NB4 (cell line): Measurements from ENCODE around the gene C2CD2L.

Experiments used
- DNase-seq: peaks from one replicate; pipeline ENCODE4 v3.0.0; 2010; ENCODE audit warnings: low read depth
- H3K4me3 ChIP-seq: one replicate; pipeline ENCODE4 v1.5.1; 2011; ENCODE audit warnings: mild to moderate bottlenecking, low read depth, low read length, moderate library complexity
- CTCF ChIP-seq: IDR thresholded peaks from one replicate; pipeline ENCODE4 v1.5.1; 2012; ENCODE audit warnings: low read depth, low read length
- MAX ChIP-seq: IDR thresholded peaks from 2 replicates; pipeline ENCODE4 v1.6.1; 2011; ENCODE audit warnings: low read depth, low read length
- MYC ChIP-seq: IDR thresholded peaks from 2 replicates; pipeline ENCODE4 v1.6.1; 2011; ENCODE audit warnings: low read depth, low read length
- POLR2A ChIP-seq: IDR thresholded peaks from 2 replicates; pipeline ENCODE4 v1.6.1; 2011; ENCODE audit warnings: mild to moderate bottlenecking; ENCODE audit not compliant: insufficient read length; ENCODE audit errors: extremely low read depth

Gene C2CD2L

GRCh38 chr11:119111361-119111925, 4.3 kb downstream of the C2CD2L start:
- no peak for DNase-seq
- H3K4me3 ChIP-seq: no peak overlapping the region
- TF ChIP-seq MAX (no peak), MYC (no peak), CTCF (no peak), POLR2A (no peak)

- no peak for TF ChIP-seq MAX
- no peak for TF ChIP-seq POLR2A
- no peak for TF ChIP-seq CTCF
- no peak overlapping the region for H3K4me3 ChIP-seq
- no peak for DNase-seq
Measured at GRCh38 chr11:119112314-119113020, 5.3 kb downstream of the C2CD2L start.

- TF ChIP-seq MYC (no peak), POLR2A (no peak), CTCF (no peak), MAX (no peak)
- H3K4me3 ChIP-seq: no peak overlapping the region
- DNase-seq: no peak
Measured at GRCh38 chr11:119113716-119114115, 6.6 kb downstream of the C2CD2L start.

GRCh38 chr11:119114351-119114750, 7.2 kb downstream of the C2CD2L start:
- TF ChIP-seq MYC (no peak), POLR2A (no peak), MAX (no peak), CTCF (no peak)
- H3K4me3 ChIP-seq: no peak overlapping the region
- no peak for DNase-seq

- H3K4me3 ChIP-seq: no peak overlapping the region
- no peak for TF ChIP-seq MYC
- no peak for DNase-seq
Measured at GRCh38 chr11:119115484-119116234, 8.5 kb downstream of the C2CD2L start.

- DNase-seq: no peak
- H3K4me3 ChIP-seq: no peak overlapping the region
- TF ChIP-seq CTCF (no peak), MAX (no peak), MYC (no peak), POLR2A (no peak)
Measured at GRCh38 chr11:119116235-119116594, 9.1 kb downstream of the C2CD2L start.
